K562 (cell line): Measurements from ENCODE around the gene MOSPD3. TPM values are rescaled to one million over a fixed set of nuclear protein-coding genes. Genes with fewer than 3 reads are reported as not detected.

Source experiments
- CREBBP ChIP-seq: IDR thresholded peaks from one replicate; pipeline ENCODE4 v1.6.1; 2012; ENCODE audit warnings: low read depth, mild to moderate bottlenecking, control low read depth, inconsistent platforms, low read length
- GATA2 ChIP-seq: sonication (generic); formaldehyde crosslinking; IDR thresholded peaks from 2 replicates; pipeline ENCODE4 v1.4.0; 2020; ENCODE audit warnings: mild to moderate bottlenecking, missing genetic modification reagents
- HIVEP1 ChIP-seq: fragments of 250-450 bp; sonication (Bioruptor Pico); IDR thresholded peaks from 2 replicates; pipeline ENCODE4 v1.4.0; 2020; ENCODE audit warnings: mild to moderate bottlenecking
- IRF2 ChIP-seq: sonication (generic); formaldehyde crosslinking; IDR thresholded peaks from 2 replicates; pipeline ENCODE4 v1.8.1; 2022; ENCODE audit warnings: mild to moderate bottlenecking, missing genetic modification reagents
- MYC ChIP-seq, 2 experiments: fragments of 250-450 bp in 1 of 2; sonication (Bioruptor Pico) in 1 of 2; IDR thresholded peaks; 2 replicates each; pipeline versions ENCODE4 v1.5.1 to v1.6.1; 2012 to 2021; ENCODE audit warnings: low read depth in 2 of 2, borderline replicate concordance in 1 of 2, improper control_type of control experiment in 1 of 2, low read length in 1 of 2, mild to moderate bottlenecking in 1 of 2, moderate library complexity in 1 of 2
- NFIX ChIP-seq: fragments of 250-450 bp; sonication (Bioruptor Pico); IDR thresholded peaks from 2 replicates; pipeline ENCODE4 v1.4.0; 2020; ENCODE audit warnings: low read depth, mild to moderate bottlenecking, moderate library complexity
- SMARCB1 ChIP-seq: IDR thresholded peaks from 2 replicates; pipeline ENCODE4 v1.6.1; 2011; ENCODE audit warnings: improper control_type of control experiment, low read depth; ENCODE audit not compliant: insufficient read length
- ZC3H4 ChIP-seq: sonication (generic); formaldehyde crosslinking; IDR thresholded peaks from 2 replicates; pipeline ENCODE4 v1.9.0; 2021; ENCODE audit warnings: missing genetic modification reagents, borderline replicate concordance
- ZHX1 ChIP-seq: fragments of 150-350 bp; conservative IDR thresholded peaks from 2 replicates; pipeline ENCODE4 v1.6.1; 2014; ENCODE audit warnings: low read length
- ZNF347 ChIP-seq: fragments of 450-650 bp; formaldehyde crosslinking; IDR thresholded peaks from 2 replicates; pipeline ENCODE4 v1.4.0; 2020; ENCODE audit warnings: low read depth, mild to moderate bottlenecking, moderate library complexity
- ZNF584 ChIP-seq: fragments of 200-800 bp; sonication (Bioruptor generic); IDR thresholded peaks from 2 replicates; pipeline ENCODE4 v1.6.1; 2016; ENCODE audit warnings: low read depth, mild to moderate bottlenecking, missing genetic modification characterization, missing compliant biosample characterization
- polyA plus RNA-seq, 8 experiments: library from polyadenylated mRNA; depleted of rRNA in 4 of 8; stranded (reverse) in 5 of 8; unstranded in 3 of 8; fragments of >200 nt; fragmentation: Nextera tagmentation in 2 of 8; fragmentation: Illumina TruSeq in 1 of 8; extraction: Ambion mirVana in 2 of 8; extraction: Trizol in 1 of 8; gene quantifications; 2 replicates each; pipeline versions ENCODE4 v1.2.1 to v1.2.3, GENCODE V29; 2011 to 2014; ENCODE audit warnings: inconsistent platforms in 1 of 8, missing spikeins in 1 of 8
- total RNA-seq, 7 experiments: library from RNA; depleted of rRNA in 6 of 7; stranded (reverse); fragments of >200 nt in 6 of 7; fragmentation: Illumina TruSeq in 2 of 7; extraction: Trizol in 2 of 7; gene quantifications; 2 replicates each; pipeline versions ENCODE4 v1.2.1 to v1.2.3, GENCODE V29; 2011 to 2021; ENCODE audit warnings: low replicate concordance in 1 of 7
- TF ChIP-seq, protein P1 (sequence below): IDR thresholded peaks from 3 replicates; pipeline ENCODE4 v1.6.1; 2011; ENCODE audit warnings: borderline replicate concordance, mild to moderate bottlenecking; ENCODE audit not compliant: insufficient read length, insufficient read depth
- TF ChIP-seq, protein P2 (sequence below): fragments of 450-650 bp; formaldehyde crosslinking; IDR thresholded peaks from 2 replicates; pipeline ENCODE4 v1.4.0; 2020; ENCODE audit warnings: mild to moderate bottlenecking, moderate library complexity
- TF ChIP-seq, protein P3 (sequence below): sonication (generic); formaldehyde crosslinking; IDR thresholded peaks from 2 replicates; pipeline ENCODE4 v1.8.0; 2022; ENCODE audit warnings: mild to moderate bottlenecking, missing genetic modification reagents
- TF ChIP-seq, protein P4 (sequence below): fragments of 450-650 bp; IDR thresholded peaks from 2 replicates; pipeline ENCODE4 v1.6.1; 2018; ENCODE audit not compliant: partially characterized antibody

MOSPD3 gene
- total and polyA plus RNA-seq, 9 of the 15 experiments (the other 6 are each of a cell fraction or from before 2014, with no cell fraction given) = 1.4 to 32.1 (median 7.3) TPM

DNA sequence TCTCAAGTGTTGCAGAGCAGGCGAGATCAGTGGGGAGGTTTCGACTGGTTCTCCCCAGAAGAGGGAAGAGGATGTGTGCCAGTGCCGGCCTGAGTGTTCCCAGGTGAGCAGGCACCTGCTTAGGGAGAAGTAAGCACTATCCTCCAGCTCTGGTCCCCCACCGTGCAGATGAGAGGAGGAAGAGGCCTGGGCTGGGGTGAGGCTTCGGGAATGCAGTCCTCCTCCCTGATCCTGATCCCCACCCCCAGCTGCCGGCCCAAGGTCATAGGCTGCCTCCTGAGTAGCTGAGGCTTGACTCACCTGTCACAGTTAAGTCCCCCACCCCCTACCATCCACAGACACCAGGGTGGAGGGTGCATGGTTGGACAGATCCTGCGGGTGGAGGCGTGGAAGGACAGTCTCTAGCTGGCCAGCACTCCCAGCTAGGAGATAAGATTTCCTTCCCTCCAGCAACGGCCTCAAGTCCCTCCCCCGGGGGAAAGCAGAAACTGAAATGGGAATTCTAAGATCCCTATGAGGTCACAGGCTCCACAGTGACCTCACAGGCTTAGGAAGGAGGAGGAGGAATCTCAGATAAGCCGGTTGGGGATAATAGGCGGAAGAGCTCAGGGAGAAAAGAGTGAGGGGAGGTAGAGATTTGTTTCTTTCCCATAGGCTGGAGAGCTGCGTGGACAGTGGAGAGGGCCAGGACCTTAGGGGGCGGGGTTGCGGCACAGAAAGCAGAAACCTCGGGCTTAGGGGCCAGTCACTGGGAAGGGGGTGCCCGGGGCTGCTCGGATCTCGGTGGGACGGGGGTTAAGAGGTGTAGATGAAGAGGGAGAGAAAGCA, 27.4 kb upstream of the MOSPD3 start (continued):
- TF ChIP-seq MYC (IDR thresholded peaks at IDR 0.05; ENCODE audit: low read depth, low read length) (0 out of 2 replicates have a peak, but pooled peaks have one; percentile 13), MYC (CRISPR knock-in tag; IDR thresholded peaks at IDR 0.05; ENCODE audit: borderline replicate concordance, low read depth) (no peak), ZHX1 (no peak), GATA2 (CRISPR knock-in tag) (no peak), ZNF584 (CRISPR knock-in tag) (no peak), SMARCB1 (no peak), ZC3H4 (peak; percentile 18; the same call in 1 of the 2 replicates), HIVEP1 (no peak), CREBBP (no peak), IRF2 (CRISPR knock-in tag) (no peak), ZNF347 (no peak), NFIX (CRISPR knock-in tag) (no peak)
- TF ChIP-seq, protein P1, sequence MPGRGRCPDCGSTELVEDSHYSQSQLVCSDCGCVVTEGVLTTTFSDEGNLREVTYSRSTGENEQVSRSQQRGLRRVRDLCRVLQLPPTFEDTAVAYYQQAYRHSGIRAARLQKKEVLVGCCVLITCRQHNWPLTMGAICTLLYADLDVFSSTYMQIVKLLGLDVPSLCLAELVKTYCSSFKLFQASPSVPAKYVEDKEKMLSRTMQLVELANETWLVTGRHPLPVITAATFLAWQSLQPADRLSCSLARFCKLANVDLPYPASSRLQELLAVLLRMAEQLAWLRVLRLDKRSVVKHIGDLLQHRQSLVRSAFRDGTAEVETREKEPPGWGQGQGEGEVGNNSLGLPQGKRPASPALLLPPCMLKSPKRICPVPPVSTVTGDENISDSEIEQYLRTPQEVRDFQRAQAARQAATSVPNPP = no peak
- TF ChIP-seq, protein P2, sequence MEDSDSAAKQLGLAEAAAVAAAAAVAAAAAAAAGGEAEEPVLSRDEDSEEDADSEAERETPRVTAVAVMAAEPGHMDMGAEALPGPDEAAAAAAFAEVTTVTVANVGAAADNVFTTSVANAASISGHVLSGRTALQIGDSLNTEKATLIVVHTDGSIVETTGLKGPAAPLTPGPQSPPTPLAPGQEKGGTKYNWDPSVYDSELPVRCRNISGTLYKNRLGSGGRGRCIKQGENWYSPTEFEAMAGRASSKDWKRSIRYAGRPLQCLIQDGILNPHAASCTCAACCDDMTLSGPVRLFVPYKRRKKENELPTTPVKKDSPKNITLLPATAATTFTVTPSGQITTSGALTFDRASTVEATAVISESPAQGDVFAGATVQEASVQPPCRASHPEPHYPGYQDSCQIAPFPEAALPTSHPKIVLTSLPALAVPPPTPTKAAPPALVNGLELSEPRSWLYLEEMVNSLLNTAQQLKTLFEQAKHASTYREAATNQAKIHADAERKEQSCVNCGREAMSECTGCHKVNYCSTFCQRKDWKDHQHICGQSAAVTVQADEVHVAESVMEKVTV (CRISPR knock-in tag) = no peak
- TF ChIP-seq, protein P3, sequence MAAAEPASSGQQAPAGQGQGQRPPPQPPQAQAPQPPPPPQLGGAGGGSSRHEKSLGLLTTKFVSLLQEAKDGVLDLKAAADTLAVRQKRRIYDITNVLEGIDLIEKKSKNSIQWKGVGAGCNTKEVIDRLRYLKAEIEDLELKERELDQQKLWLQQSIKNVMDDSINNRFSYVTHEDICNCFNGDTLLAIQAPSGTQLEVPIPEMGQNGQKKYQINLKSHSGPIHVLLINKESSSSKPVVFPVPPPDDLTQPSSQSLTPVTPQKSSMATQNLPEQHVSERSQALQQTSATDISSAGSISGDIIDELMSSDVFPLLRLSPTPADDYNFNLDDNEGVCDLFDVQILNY (CRISPR knock-in tag) = no peak
- TF ChIP-seq, protein P4, sequence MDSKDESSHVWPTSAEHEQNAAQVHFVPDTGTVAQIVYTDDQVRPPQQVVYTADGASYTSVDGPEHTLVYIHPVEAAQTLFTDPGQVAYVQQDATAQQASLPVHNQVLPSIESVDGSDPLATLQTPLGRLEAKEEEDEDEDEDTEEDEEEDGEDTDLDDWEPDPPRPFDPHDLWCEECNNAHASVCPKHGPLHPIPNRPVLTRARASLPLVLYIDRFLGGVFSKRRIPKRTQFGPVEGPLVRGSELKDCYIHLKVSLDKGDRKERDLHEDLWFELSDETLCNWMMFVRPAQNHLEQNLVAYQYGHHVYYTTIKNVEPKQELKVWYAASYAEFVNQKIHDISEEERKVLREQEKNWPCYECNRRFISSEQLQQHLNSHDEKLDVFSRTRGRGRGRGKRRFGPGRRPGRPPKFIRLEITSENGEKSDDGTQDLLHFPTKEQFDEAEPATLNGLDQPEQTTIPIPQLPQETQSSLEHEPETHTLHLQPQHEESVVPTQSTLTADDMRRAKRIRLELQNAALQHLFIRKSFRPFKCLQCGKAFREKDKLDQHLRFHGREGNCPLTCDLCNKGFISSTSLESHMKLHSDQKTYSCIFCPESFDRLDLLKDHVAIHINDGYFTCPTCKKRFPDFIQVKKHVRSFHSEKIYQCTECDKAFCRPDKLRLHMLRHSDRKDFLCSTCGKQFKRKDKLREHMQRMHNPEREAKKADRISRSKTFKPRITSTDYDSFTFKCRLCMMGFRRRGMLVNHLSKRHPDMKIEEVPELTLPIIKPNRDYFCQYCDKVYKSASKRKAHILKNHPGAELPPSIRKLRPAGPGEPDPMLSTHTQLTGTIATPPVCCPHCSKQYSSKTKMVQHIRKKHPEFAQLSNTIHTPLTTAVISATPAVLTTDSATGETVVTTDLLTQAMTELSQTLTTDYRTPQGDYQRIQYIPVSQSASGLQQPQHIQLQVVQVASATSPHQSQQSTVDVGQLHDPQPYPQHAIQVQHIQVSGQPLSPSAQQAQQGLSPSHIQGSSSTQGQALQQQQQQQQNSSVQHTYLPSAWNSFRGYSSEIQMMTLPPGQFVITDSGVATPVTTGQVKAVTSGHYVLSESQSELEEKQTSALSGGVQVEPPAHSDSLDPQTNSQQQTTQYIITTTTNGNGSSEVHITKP = no peak
